Ascending aorta (tissue), 2 donors: Measurements from ENCODE around the gene NOSIP. TPM values are rescaled to one million over a fixed set of nuclear protein-coding genes. Genes with fewer than 3 reads are reported as not detected.

Source experiments
- DNase-seq, 2 donors: peaks; one replicate each; pipeline ENCODE4 v3.0.0-alpha.2; 2019; ENCODE audit warnings: low spot score in 2 of 2
- H3K27ac ChIP-seq, 2 donors: fragments of 200-600 bp; sonication (generic); one replicate each; pipeline ENCODE4 v1.5.1; 2016 to 2017; ENCODE audit warnings: mild to moderate bottlenecking in 1 of 2
- H3K27me3 ChIP-seq: fragments of 200-600 bp; sonication (generic); one replicate; pipeline ENCODE4 v1.5.1; 2017
- H3K36me3 ChIP-seq, 2 donors: fragments of 200-600 bp; sonication (generic); one replicate each; pipeline ENCODE4 v1.5.1; 2016
- H3K4me1 ChIP-seq, 2 donors: fragments of 200-600 bp; sonication (generic); one replicate each; pipeline ENCODE4 v1.5.1; 2016 to 2017; ENCODE audit warnings: mild to moderate bottlenecking in 1 of 2
- H3K4me3 ChIP-seq, 2 donors: fragments of 200-600 bp; sonication (generic); one replicate each; pipeline ENCODE4 v1.5.1; 2016 to 2017; ENCODE audit warnings: mild to moderate bottlenecking in 1 of 2
- H3K9me3 ChIP-seq, 2 donors: fragments of 200-600 bp; sonication (generic); one replicate each; pipeline ENCODE4 v1.5.1; 2016
- CTCF ChIP-seq, 3 experiments: fragments of 200-600 bp in 2 of 3; fragments of 450-650 bp in 1 of 3; sonication (generic) in 2 of 3; IDR thresholded peaks; one replicate each; pipeline ENCODE4 v1.5.1; 2016 to 2019; ENCODE audit warnings: antibody characterized with exemption in 3 of 3, mild to moderate bottlenecking in 1 of 3, moderate library complexity in 1 of 3
- intact Hi-C: fragments of 100-400 bp; cut with DNase I; formaldehyde crosslinking; loops from one replicate; pipeline ENCODE4 v1.15.1; 2023
- total RNA-seq: library from RNA; depleted of rRNA; stranded (reverse); fragments of >200 nt; gene quantifications from one replicate; pipeline ENCODE4 v1.1.0, GENCODE V29; 2016

Gene NOSIP
- total RNA-seq, 1 donor from 2014 or later, result 85.3 TPM

GRCh38 chr19:49553451-49554271 lies 26.7 kb downstream of the NOSIP start:
- no peak for DNase-seq
- H3K27ac ChIP-seq, result no peak overlapping the region
- no peak for TF ChIP-seq CTCF (IDR thresholded peaks at IDR 0.05)
- no peaks in the 10 kb centered on the region for H3K27me3 ChIP-seq
- intact Hi-C loops, result no loop called here
- no peaks in the 10 kb centered on the region for H3K9me3 ChIP-seq
- no peak overlapping the region for H3K4me3 ChIP-seq
- peaks cover 34 to 38% of the 10 kb centered on the region in 2 donors for H3K36me3 ChIP-seq
- H3K4me1 ChIP-seq, result no peaks in the 10 kb centered on the region

- intact Hi-C loops, result no loop called here
- Histone ChIP-seq H3K36me3 (peaks cover 25 to 30% of the 10 kb centered on the region in 2 donors), H3K9me3 (no peaks in the 10 kb centered on the region), H3K27ac (no peak overlapping the region), H3K4me3 (no peak overlapping the region), H3K4me1 (no peaks in the 10 kb centered on the region), H3K27me3 (no peaks in the 10 kb centered on the region)
- no peak for DNase-seq
- no peak for TF ChIP-seq CTCF (IDR thresholded peaks at IDR 0.05)
These were observed 27.6 kb downstream of the NOSIP start for GRCh38 chr19:49552749-49553148.

- Histone ChIP-seq H3K9me3 (no peaks in the 10 kb centered on the region), H3K27me3 (no peaks in the 10 kb centered on the region), H3K27ac (no peak overlapping the region), H3K4me1 (no peaks in the 10 kb centered on the region), H3K36me3 (peaks cover 12 to 18% of the 10 kb centered on the region in 2 donors), H3K4me3 (no peak overlapping the region)
- no peak for TF ChIP-seq CTCF (IDR thresholded peaks at IDR 0.05)
- intact Hi-C loops, result no loop called here
- no peak for DNase-seq
These were observed 28.8 kb downstream of the NOSIP start for GRCh38 chr19:49551531-49551930.

- intact Hi-C loops, result loop anchor here (5.0 kb wide), 1 partner anchor 157 kb away; no protein-coding TSS in a partner anchor
- H3K9me3 ChIP-seq, result no peaks in the 10 kb centered on the region
- H3K27me3 ChIP-seq, result no peaks in the 10 kb centered on the region
- H3K27ac ChIP-seq, result no peak overlapping the region
- H3K4me3 ChIP-seq, result no peak overlapping the region
- TF ChIP-seq CTCF (IDR thresholded peaks at IDR 0.05), result no peak
- H3K36me3 ChIP-seq, result peaks cover 0 to 3% of the 10 kb centered on the region in 2 donors
- no peaks in the 10 kb centered on the region for H3K4me1 ChIP-seq
- no peak for DNase-seq
These were observed 31.3 kb downstream of the NOSIP start for GRCh38 chr19:49549045-49549444.

GRCh38 chr19:49546825-49547565 lies 33.4 kb downstream of the NOSIP start:
- peak; percentile 80 to 90 (median 84) for TF ChIP-seq CTCF (IDR thresholded peaks at IDR 0.05)
- Histone ChIP-seq H3K36me3 (peaks cover 9 to 15% of the 10 kb centered on the region in 2 donors), H3K27me3 (no peaks in the 10 kb centered on the region), H3K4me3 (no peak overlapping the region), H3K4me1 (no peaks in the 10 kb centered on the region), H3K9me3 (no peaks in the 10 kb centered on the region), H3K27ac (no peak overlapping the region)
- DNase-seq, result peak in 1 of 2 donors; percentile 86
- intact Hi-C loops, result loop anchor here (1.0 to 5.0 kb wide), 3 partner anchors 44 to 155 kb away; partner anchors contain the start of gene FLT3LG
